Smooth muscle cell (in vitro differentiated cells): ENCODE measurements around the gene AFAP1L2. TPM values are rescaled to one million over a fixed set of nuclear protein-coding genes. Genes with fewer than 3 reads are reported as not detected.

Source experiments
- DNase-seq: peaks from one replicate; lab custom pipeline; 2025; ENCODE audit not compliant: unreplicated experiment; lab: John Stamatoyannopoulos, UW
- H2AFZ ChIP-seq: fragments of 200-600 bp; sonication (generic); 2 replicates; pipeline ENCODE4 v1.6.0; 2016; ENCODE audit warnings: antibody characterized with exemption, low read depth, mild to moderate bottlenecking
- H3F3A ChIP-seq: fragments of 200-600 bp; sonication (generic); 2 replicates; pipeline ENCODE4 v1.6.0; 2017; ENCODE audit warnings: antibody characterized with exemption, low read depth
- H3K27ac ChIP-seq: fragments of 200-600 bp; sonication (generic); 2 replicates; pipeline ENCODE4 v1.5.1; 2016; ENCODE audit warnings: low read depth, mild to moderate bottlenecking
- H3K27me3 ChIP-seq: fragments of 200-600 bp; sonication (generic); 2 replicates; pipeline ENCODE4 v1.6.1; 2016; ENCODE audit warnings: low read depth, mild to moderate bottlenecking
- H3K36me3 ChIP-seq: fragments of 200-600 bp; sonication (generic); 2 replicates; pipeline ENCODE4 v1.5.1; 2016; ENCODE audit warnings: low read depth
- H3K4me1 ChIP-seq: fragments of 200-600 bp; sonication (generic); 2 replicates; pipeline ENCODE4 v1.5.1; 2016; ENCODE audit warnings: low read depth
- H3K4me2 ChIP-seq: fragments of 200-600 bp; sonication (generic); 2 replicates; pipeline ENCODE4 v1.6.0; 2016; ENCODE audit warnings: mild to moderate bottlenecking
- H3K4me3 ChIP-seq: fragments of 200-600 bp; sonication (generic); 2 replicates; pipeline ENCODE4 v1.5.1; 2016; ENCODE audit warnings: mild to moderate bottlenecking
- H3K79me2 ChIP-seq: fragments of 200-600 bp; sonication (generic); 2 replicates; pipeline ENCODE4 v1.6.0; 2016; ENCODE audit warnings: low read depth, mild to moderate bottlenecking
- H3K9ac ChIP-seq: fragments of 200-600 bp; sonication (generic); 2 replicates; pipeline ENCODE4 v1.6.0; 2016; ENCODE audit warnings: low read depth
- H3K9me3 ChIP-seq: fragments of 200-600 bp; sonication (generic); replicated peaks from 2 replicates; pipeline ENCODE4 v1.5.1; 2016; ENCODE audit warnings: low read depth
- H4K20me1 ChIP-seq: fragments of 200-600 bp; sonication (generic); 2 replicates; pipeline ENCODE4 v1.6.0; 2016; ENCODE audit warnings: low read depth
- WGBS: methylation state at CpG from one replicate; pipeline ENCODE4 v1.1.7; 2016; ENCODE audit warnings: low lambda C conversion rate; 5-methylcytosine and 5-hydroxymethylcytosine counted together
- polyA plus RNA-seq: library from polyadenylated mRNA; unstranded; fragments of >200 nt; fragmentation: Nextera tagmentation; extraction: Ambion mirVana; gene quantifications from 2 replicates; pipeline ENCODE4 v1.2.1, GENCODE V29; 2016
- total RNA-seq: library from RNA; depleted of rRNA; stranded (reverse); fragments of >200 nt; gene quantifications from 2 replicates; pipeline ENCODE4 v1.2.3, GENCODE V29; 2014
- TF ChIP-seq, protein P1 (sequence below): fragments of 200-600 bp; sonication (generic); IDR thresholded peaks from 2 replicates; pipeline ENCODE4 v1.5.1; 2017; ENCODE audit warnings: borderline replicate concordance, mild to moderate bottlenecking, antibody characterized with exemption; ENCODE audit not compliant: insufficient read depth, poor library complexity, severe bottlenecking

The AFAP1L2 gene
- total and polyA plus RNA-seq, 2 experiments from 2014 or later, result 43.3 to 47.2 TPM

DNA sequence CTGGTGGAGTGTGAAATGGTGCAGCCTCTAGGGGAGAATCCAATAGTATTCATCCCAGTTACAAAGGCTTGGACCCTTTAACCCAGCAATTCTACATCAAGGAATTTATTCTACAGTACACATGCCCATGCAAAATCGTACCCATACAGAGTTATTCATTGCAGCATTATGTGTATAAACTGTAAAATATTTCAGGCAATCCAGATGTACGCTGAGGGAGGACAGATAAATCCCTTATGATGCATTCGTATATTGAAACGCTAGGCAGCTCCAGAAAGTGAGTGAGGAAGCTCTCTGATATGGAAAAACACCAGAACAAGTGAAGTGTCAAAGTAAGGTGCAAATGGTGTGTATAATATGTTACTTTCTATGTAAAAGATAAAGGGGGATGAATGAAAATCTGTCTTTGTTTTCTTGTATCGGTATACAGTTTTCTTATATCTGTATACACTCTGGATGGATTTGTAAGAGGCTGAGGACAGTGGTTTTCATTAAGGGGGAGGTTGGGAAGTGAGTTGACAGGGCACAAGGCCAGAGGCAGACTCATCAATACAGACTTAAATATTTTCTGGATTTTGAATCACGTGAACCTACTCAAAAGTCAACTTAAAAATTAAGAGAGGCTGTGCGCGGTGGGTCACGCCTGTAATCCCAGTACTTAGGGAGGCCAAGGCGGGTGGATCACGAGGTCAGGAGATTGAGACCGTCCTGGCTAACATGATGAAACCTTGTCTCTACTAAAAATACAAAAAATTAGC is 148.1 kb downstream of the AFAP1L2 start:
- H3K4me2 ChIP-seq, result no peak overlapping the region
- H3K9me3 ChIP-seq, result no peaks in the 10 kb centered on the region
- no peaks in the 10 kb centered on the region for H3K27me3 ChIP-seq
- H4K20me1 ChIP-seq, result no peaks in the 10 kb centered on the region
- DNase-seq, result no peak
- no peak overlapping the region for H3K9ac ChIP-seq
- H3K79me2 ChIP-seq, result no peaks in the 10 kb centered on the region
- peaks cover 17% of the 10 kb centered on the region for H3F3A ChIP-seq
- H3K4me3 ChIP-seq, result no peak overlapping the region
- peaks cover 10% of the 10 kb centered on the region for H3K4me1 ChIP-seq
- H3K36me3 ChIP-seq, result no peaks in the 10 kb centered on the region
- TF ChIP-seq, protein P1, sequence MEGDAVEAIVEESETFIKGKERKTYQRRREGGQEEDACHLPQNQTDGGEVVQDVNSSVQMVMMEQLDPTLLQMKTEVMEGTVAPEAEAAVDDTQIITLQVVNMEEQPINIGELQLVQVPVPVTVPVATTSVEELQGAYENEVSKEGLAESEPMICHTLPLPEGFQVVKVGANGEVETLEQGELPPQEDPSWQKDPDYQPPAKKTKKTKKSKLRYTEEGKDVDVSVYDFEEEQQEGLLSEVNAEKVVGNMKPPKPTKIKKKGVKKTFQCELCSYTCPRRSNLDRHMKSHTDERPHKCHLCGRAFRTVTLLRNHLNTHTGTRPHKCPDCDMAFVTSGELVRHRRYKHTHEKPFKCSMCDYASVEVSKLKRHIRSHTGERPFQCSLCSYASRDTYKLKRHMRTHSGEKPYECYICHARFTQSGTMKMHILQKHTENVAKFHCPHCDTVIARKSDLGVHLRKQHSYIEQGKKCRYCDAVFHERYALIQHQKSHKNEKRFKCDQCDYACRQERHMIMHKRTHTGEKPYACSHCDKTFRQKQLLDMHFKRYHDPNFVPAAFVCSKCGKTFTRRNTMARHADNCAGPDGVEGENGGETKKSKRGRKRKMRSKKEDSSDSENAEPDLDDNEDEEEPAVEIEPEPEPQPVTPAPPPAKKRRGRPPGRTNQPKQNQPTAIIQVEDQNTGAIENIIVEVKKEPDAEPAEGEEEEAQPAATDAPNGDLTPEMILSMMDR, result no peak
- no peak overlapping the region for H2AFZ ChIP-seq
- 61% methylated on average over 12 of the region's 12 CpGs for WGBS
- H3K27ac ChIP-seq, result peak overlapping the region; percentile 26

DNA sequence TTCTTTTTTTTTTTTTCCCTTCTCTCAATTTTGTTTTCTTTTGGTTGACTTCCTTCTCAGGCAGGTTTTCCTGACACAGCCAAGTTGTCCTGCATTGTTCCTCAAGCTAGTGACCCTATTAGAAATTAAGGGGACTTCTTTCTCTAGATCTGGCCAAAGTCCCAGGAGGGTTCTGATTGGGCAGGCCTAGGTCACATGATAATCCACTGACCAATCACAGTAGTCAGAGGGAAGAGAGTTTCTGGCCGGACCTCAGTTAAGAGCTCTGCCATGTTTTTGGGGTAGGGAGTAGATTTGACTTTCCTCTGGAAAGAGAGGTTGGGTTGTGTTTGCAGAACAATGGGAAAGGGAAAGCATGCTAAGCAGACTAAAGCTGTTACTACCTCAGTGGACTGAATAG is 149.1 kb downstream of the AFAP1L2 start:
- Histone ChIP-seq H3K36me3 (no peaks in the 10 kb centered on the region), H2AFZ (no peak overlapping the region), H3K9me3 (no peaks in the 10 kb centered on the region), H3K27me3 (no peaks in the 10 kb centered on the region), H3F3A (peaks cover 17% of the 10 kb centered on the region), H3K79me2 (no peaks in the 10 kb centered on the region), H3K27ac (no peak overlapping the region), H4K20me1 (no peaks in the 10 kb centered on the region), H3K4me1 (peaks cover 10% of the 10 kb centered on the region), H3K4me2 (no peak overlapping the region), H3K4me3 (no peak overlapping the region), H3K9ac (no peak overlapping the region)
- 100% methylated on average over 1 of the region's 1 CpG for WGBS
- TF ChIP-seq, protein P1, result no peak
- DNase-seq, result no peak

DNA sequence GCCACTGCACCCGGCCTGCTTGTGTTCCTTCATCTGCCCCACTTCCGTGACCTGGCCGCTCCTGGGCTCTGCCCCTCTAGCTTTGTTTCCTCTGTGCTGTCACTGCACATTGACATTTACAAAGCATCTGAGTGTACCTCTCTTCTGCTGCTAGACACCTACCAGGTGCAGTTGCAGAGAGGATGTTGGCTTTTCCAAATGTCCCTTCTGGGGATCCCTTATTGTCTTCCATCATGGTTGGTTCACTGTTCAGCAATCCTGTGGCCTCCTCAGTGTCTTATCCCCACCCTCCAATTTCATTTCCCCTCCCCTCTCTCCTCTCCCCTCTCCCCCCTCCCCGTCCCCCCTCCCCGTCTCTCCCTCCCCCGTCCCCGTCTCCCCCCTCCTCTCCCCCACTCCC is 151.4 kb downstream of the AFAP1L2 start:
- H3K36me3 ChIP-seq, result no peaks in the 10 kb centered on the region
- H3K27me3 ChIP-seq, result no peaks in the 10 kb centered on the region
- H3K9ac ChIP-seq, result no peak overlapping the region
- H3F3A ChIP-seq, result peaks cover 7% of the 10 kb centered on the region
- no peaks in the 10 kb centered on the region for H4K20me1 ChIP-seq
- TF ChIP-seq, protein P1, result no peak
- peaks cover under 1% of the 10 kb centered on the region for H3K4me1 ChIP-seq
- no peak overlapping the region for H3K27ac ChIP-seq
- H3K9me3 ChIP-seq, result no peaks in the 10 kb centered on the region
- H3K4me3 ChIP-seq, result no peak overlapping the region
- no peaks in the 10 kb centered on the region for H3K79me2 ChIP-seq
- no peak overlapping the region for H3K4me2 ChIP-seq
- no peak overlapping the region for H2AFZ ChIP-seq
- WGBS, result 100% methylated on average over 3 of the region's 7 CpGs
- DNase-seq, result no peak

DNA sequence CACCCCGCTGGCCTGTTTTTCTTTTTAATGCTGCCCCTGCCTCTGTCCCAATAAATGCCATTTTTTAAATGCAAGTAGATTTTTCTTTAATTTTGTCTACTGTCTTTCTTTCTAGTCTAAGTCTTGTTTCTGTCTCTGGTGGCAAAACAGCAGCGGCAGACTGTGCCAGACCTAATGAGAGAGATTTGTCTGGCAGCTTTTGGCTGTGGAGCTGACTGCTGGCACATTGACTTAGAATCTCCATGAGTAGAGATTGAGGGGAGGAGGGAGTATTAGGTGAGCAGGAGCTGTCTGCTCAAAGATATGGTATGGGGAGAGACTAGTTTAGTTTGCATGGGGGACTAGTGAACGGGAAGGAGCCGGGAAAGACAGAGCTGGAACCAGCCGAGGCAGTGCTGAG is 152.2 kb downstream of the AFAP1L2 start:
- Histone ChIP-seq H4K20me1 (no peaks in the 10 kb centered on the region), H3K9me3 (no peaks in the 10 kb centered on the region), H3K4me3 (no peak overlapping the region), H3F3A (peaks cover under 1% of the 10 kb centered on the region), H3K36me3 (no peaks in the 10 kb centered on the region), H3K27me3 (no peaks in the 10 kb centered on the region), H2AFZ (no peak overlapping the region), H3K79me2 (no peaks in the 10 kb centered on the region), H3K27ac (no peak overlapping the region), H3K4me2 (no peak overlapping the region), H3K4me1 (no peaks in the 10 kb centered on the region), H3K9ac (no peak overlapping the region)
- DNase-seq, result no peak
- TF ChIP-seq, protein P1, result no peak
- WGBS, result 94% methylated on average over 5 of the region's 5 CpGs
